Measurements from ENCODE around the gene PPP2R1B.

GRCh38 chr11:111688013-111688412, 78.2 kb downstream of the PPP2R1B start:
- TF ChIP-seq POLR2A (IDR thresholded peaks at IDR 0.05): no peak
- TF ChIP-seq, protein P1, sequence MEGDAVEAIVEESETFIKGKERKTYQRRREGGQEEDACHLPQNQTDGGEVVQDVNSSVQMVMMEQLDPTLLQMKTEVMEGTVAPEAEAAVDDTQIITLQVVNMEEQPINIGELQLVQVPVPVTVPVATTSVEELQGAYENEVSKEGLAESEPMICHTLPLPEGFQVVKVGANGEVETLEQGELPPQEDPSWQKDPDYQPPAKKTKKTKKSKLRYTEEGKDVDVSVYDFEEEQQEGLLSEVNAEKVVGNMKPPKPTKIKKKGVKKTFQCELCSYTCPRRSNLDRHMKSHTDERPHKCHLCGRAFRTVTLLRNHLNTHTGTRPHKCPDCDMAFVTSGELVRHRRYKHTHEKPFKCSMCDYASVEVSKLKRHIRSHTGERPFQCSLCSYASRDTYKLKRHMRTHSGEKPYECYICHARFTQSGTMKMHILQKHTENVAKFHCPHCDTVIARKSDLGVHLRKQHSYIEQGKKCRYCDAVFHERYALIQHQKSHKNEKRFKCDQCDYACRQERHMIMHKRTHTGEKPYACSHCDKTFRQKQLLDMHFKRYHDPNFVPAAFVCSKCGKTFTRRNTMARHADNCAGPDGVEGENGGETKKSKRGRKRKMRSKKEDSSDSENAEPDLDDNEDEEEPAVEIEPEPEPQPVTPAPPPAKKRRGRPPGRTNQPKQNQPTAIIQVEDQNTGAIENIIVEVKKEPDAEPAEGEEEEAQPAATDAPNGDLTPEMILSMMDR (IDR thresholded peaks at IDR 0.05): no peak
- no peak for TF ChIP-seq EP300 (IDR thresholded peaks at IDR 0.05)
